Endothelial cell of hepatic sinusoid (primary cell): ENCODE measurements around the gene TTYH2.
"Not testable (repeated sequence)": the region's sequence is repeated elsewhere in the genome, so short reads cannot be mapped to it uniquely, and the experiment has no call there.

ENCODE experiments used
- in situ Hi-C: cut with HindIII; loops from 2 replicates; pipeline ENCODE4 v1.10.0; 2017; ENCODE audit warnings: low sequenced_read_pairs

Gene TTYH2

DNA sequence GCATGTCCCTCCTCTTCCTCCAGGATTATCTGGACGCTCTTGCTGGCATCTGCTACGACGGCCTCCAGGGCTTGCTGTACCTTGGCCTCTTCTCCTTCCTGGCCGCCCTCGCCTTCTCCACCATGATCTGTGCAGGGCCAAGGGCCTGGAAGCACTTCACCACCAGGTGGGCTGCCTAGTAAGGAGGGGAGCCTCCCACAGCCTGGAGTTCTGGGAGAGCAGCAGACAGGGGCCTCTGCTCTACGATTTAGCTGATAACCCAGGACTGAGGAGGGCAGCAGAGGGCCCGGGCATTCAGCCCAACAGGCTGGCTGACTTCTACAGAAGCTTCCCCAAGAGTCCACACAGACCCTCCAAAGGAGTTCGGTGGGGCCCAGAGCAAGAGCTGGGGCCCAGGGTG is 38.8 kb downstream of the TTYH2 start:
- in situ Hi-C loops, result loop anchor here (5.0 kb wide), 1 partner anchor 50 kb away; no protein-coding TSS in a partner anchor

DNA sequence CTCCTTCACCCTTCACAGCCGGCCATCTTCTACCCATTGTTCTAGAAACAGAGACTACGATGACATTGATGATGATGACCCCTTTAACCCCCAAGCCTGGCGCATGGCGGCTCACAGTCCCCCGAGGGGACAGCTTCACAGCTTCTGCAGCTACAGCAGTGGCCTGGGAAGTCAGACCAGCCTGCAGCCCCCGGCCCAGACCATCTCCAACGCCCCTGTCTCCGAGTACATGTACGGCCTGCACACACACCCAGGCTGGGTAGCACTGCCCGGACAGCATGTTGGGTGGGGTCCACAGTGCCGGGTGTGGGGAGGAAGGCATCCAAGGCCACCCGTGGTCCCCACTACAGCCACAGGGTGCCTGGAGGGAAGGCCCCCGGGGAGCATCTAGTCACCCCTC is 39.7 kb downstream of the TTYH2 start:
- in situ Hi-C loops, result loop anchor here (5.0 kb wide), 1 partner anchor 49 kb away; no protein-coding TSS in a partner anchor

- in situ Hi-C loops, result no loop called here
Measured at GRCh38 chr17:74257311-74257710, 43.9 kb downstream of the TTYH2 start.

- in situ Hi-C loops, result no loop called here
Measured at GRCh38 chr17:74259667-74260524, 46.5 kb downstream of the TTYH2 start.

- in situ Hi-C loops, result no loop called here
Measured at GRCh38 chr17:74260525-74260850, 47.1 kb downstream of the TTYH2 start.

- in situ Hi-C loops, result no loop called here
Measured at GRCh38 chr17:74262601-74263000, 49.2 kb downstream of the TTYH2 start.

GRCh38 chr17:74267054-74267453 is 53.7 kb downstream of the TTYH2 start:
- in situ Hi-C loops, result not testable (repeated sequence)

- in situ Hi-C loops, result no loop called here
Measured at GRCh38 chr17:74267579-74267978, 54.2 kb downstream of the TTYH2 start.

DNA sequence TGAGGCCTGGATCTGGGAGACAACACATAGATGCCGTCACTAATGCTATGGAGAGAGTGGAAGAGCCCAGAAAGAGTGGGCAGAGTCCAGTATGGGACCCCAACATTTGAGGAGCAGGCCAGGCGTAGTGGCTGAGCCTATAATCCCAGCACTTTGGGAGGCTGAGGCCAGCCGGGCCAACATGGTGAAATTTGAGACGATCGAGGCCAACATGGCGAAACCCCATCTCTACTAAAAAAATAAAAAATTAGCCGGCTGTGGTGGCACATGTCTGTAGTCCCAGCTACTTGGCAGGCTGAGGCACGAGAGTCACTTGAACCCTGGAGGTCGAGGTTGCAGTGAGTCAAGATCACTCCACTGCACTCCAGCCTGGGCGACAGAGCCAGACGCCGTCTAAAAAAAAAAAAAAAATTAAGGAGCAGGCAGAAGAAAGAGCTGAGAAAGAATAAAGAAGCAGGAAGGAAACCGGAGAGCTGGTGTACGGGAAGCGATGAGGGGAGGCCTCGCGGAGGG is 54.7 kb downstream of the TTYH2 start:
- in situ Hi-C loops, result no loop called here

GRCh38 chr17:74268558-74268957 is 55.2 kb downstream of the TTYH2 start:
- in situ Hi-C loops, result no loop called here

- in situ Hi-C loops, result no loop called here
Measured at GRCh38 chr17:74270333-74270732, 57.0 kb downstream of the TTYH2 start.

DNA sequence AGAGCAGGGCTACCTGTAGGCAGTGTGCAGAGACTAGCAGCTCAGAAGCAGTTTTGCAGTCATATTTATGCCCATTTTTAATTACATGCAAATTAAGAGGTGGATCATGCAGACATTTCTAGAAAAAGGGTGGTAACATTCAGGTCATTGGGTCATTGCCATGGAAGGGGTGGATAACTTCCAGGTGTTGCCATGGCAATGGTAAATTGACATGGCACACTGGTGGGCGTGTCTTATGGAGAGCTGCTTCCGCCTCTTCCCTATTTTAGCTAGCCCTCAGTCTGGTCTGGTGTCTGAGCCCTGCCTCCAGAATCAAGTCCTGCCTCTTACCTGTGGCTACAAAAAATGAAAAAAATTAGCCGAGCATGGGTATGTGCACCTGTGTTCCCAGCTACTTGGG is 57.9 kb downstream of the TTYH2 start:
- in situ Hi-C loops, result no loop called here

DNA sequence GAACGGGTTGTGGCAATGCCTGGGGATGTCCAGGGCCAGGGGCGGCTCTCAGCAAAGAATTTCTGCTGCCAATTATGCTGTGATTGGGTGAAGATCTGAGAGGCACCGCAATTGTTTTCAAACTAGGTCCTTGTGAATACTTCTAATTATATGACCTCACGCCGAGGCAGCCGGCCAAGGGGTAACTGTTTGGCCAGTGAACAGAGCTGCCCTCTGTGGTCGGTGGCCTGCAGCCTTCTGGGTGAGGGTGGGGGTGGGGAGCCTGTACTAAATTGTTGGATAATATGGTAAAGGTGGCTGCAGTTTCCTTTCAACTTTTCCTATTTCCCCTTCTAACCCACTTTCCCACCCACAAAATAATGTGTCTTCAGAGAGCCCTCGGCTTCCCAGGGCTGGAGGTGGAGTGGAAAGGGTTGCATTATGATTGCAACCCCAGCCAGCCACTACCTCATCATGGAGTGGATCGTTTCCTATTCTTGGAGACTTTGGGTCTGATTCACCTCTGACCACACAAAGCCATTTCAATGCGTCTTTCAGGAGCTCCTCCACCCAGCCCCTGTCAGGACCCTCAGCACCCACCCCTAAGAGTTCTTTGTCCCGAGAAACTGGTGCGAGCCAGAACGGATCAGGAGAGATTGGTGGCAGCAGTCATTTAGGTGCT is 58.7 kb downstream of the TTYH2 start:
- in situ Hi-C loops, result no loop called here

DNA sequence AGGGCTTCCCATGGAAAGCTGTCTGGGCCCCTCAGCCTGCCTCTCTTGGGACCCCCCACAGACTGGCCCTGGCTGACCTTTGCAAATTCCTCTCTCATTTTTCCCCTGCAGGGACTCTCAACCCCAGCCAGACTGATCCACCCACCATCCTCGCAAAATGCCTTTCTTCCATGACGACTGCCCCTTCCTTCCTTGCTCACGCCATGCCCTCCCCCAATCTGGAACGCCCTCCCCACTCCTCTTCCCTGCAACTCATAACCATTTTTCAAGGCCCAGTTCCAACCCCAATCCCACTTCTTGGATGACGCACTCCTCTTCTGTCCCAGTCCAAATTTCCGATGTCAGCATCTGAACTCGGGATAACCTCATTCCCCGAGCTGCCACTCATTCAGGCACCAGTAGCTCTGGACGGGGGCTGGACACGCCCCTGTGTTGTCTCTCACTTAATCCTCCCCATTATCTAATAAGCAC is 59.4 kb downstream of the TTYH2 start:
- in situ Hi-C loops, result no loop called here

GRCh38 chr17:74274060-74274708 is 60.8 kb downstream of the TTYH2 start, which contains the start of gene DNAI2:
TSS of gene DNAI2 (plus strand) at chr17:74274234. CDS start at chr17:74281818, 7,584 bp downstream.
- in situ Hi-C loops, result no loop called here

GRCh38 chr17:74274709-74275340 is 61.5 kb downstream of the TTYH2 start:
- in situ Hi-C loops, result no loop called here

- in situ Hi-C loops, result no loop called here
Measured at GRCh38 chr17:74276051-74276476, 62.7 kb downstream of the TTYH2 start.

- in situ Hi-C loops, result no loop called here
Measured at GRCh38 chr17:74276541-74277009, 63.2 kb downstream of the TTYH2 start.

GRCh38 chr17:74277935-74278334 is 64.6 kb downstream of the TTYH2 start:
- in situ Hi-C loops, result no loop called here

- in situ Hi-C loops, result not testable (repeated sequence)
Measured at GRCh38 chr17:74279617-74280016, 66.2 kb downstream of the TTYH2 start.

DNA sequence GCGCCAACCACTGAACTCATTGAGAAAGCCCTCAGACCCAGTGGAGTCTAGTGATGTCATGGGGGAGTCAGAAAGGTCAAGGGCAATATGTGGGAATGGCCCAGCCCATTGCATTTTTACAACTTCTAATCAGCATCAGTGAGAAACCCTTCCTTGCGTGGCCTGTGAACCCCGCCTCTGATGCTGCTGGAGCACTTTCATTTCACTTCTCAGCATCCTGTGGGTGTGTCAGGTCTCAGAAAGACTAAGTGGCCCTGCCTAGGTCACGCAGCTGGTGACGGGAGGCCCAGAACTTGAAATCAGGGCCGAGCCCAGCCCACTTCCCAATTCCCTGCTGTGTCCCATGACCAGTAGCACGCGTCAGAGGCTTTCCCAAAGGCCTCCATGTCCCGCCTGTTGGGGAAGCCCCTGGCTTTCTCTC is 66.7 kb downstream of the TTYH2 start:
- in situ Hi-C loops, result no loop called here
